ENCODE results near the gene ENPP3.
"Not testable (repeated sequence)": the region's sequence is repeated elsewhere in the genome, so short reads cannot be mapped to it uniquely, and the experiment has no call there.

The ENPP3 gene

DNA sequence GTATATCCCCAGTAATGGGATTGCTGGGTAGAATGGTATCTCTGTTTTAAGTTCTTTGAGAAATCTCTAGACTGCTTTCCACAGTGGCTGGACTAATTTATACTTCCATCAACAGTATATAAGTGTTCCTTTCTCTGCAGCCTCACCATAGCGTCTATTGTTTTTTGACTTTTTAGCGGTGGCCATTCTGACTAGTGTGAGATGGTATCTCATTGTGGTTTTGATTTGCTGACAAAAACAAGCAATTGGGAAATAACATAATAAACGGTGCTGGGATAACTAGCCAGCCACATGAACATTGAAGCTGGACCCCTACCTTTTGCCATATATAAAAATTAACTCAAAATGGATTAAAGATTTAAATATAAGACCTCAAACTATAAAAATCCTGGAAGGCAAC lies 49.9 kb downstream of the ENPP3 start:
- no peak for DNase-seq (ENCODE audit: low read depth)

DNA sequence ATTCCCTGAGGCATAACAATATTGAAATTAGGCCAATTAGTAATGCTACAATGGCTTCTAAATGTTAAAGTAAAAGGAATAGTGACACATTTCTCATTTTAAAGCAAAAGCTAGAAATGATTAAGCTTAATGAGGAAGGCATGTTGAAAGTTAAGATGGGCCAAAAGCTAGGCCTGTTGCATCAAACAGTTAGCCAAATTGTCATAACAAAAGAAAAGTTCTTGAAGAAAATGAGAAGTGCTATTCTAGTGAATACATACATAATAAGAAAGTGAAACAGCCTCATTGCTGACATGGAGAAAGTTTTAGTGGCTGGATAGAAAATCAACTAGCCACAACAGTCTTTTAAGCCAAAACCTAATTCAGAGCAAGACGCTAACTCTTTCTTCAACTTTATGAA lies 51.2 kb downstream of the ENPP3 start:
- DNase-seq (ENCODE audit: low read depth), result no peak

DNA sequence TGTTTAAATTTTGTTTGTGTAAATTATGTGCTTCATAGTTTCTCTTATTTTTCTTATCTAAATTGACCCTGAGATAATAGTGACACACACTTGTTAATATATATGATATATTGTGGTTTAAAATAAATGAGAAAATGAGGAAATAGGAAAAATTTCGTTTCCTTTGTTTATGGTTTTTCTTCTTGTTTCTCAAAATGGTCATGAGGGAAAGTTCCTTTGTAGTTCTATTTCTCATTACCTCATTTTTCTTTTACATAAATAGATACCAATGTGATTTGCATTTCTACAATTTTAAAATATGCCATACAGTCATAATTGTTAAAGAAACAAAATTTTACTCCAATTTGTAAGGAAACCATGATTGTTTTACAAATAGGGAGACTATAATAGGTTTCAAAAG lies 54.9 kb downstream of the ENPP3 start:
- DNase-seq (ENCODE audit: low read depth), result no peak

DNA sequence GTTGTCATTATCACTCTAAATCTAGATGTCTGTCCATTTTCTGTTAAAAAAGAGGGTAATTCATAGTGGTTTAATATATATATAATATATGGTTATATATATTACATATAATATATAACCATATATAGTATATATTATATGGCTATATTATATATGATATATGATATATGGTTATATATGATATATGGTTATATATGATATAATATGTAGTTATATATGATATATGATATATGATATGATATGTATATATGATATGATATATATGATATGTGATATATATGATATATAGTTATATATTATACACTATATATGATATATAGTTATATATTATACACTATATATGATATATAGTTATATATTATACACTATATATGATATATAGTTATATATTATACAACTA lies 55.5 kb downstream of the ENPP3 start:
- no peak for DNase-seq (ENCODE audit: low read depth)

DNA sequence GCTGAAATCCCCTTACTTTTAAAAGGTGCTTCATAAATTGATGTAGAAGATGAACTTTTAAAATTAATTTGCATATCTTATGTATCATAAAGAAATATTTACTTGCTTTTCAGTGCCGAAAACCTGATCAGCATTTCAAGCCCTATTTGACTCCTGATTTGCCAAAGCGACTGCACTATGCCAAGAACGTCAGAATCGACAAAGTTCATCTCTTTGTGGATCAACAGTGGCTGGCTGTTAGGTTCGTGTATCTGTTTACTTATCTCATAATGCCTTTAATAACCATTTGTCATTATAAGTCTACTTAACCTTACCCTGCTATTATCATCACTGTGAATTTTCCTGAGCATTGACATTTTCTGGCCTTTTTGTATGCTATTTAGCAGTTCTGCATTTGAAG lies 56.3 kb downstream of the ENPP3 start:
- no peak for DNase-seq (ENCODE audit: low read depth)

DNA sequence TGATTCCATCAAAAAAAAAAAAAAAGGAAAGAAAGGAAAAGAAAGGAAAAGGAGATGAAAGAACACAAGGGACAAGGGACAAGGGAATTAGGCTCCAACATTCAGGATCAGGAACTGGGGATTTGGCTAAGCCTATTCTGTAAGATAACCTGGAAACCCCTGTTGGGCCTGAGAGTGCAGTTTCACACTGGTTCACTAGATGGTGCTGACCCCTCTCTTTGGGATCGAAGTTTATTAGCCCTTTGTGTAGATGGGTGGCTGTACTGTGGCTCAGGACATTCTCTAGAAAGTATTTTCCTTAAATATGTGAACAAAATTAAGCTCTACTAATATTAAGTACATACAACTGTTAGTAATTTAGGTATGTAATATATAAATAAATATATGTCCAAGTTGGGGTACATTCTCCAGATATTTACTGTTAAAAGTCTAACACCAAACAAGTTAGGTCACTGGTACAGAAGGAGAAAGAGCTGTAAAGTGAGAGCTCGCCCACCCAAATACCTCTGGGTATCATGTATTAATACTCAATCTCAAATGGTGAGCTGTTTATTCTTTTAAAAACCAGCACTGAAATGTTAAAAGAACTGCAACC lies 57.8 kb downstream of the ENPP3 start:
- DNase-seq (ENCODE audit: low read depth), result peak; percentile 40

DNA sequence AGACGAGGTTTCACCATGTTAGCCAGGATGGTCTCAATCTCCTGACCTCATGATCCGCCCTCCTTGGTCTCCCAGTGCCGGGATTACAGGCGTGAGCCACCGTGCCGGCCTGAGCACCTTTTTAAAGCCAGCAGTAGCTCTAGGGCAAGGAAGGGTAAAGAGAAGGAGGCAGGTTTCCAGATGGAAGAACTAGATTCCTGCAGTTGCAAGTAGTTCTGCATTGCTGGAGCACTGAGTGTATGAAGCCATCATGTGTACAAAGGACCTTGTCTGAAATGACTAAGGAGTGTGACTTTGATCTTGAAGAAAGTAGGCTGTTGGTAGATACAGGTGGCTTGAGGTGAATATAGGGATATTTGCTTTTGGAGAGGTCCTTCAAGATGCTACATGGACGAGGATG lies 59.9 kb downstream of the ENPP3 start:
- DNase-seq (ENCODE audit: low read depth), result no peak

DNA sequence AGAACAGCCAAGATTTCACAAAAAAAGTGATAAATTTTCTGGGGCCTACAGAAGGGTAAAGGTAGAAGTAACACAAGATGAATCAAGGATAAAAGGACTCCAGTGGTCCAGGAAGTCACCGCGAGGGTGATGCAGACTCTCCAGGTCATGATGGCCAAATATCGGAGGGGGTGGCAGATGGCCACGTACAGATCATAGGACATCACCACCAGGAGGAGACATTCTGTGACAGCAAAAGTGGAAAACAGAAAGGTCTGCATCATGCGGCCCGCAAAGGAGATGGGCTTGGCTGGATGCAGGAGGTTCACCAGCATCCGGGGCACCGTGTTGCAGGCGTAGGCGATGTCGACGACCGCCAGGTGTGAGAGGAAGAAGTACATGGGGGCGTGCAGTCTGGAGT lies 63.7 kb downstream of the ENPP3 start:
- not testable (repeated sequence) for DNase-seq (ENCODE audit: low read depth)

DNA sequence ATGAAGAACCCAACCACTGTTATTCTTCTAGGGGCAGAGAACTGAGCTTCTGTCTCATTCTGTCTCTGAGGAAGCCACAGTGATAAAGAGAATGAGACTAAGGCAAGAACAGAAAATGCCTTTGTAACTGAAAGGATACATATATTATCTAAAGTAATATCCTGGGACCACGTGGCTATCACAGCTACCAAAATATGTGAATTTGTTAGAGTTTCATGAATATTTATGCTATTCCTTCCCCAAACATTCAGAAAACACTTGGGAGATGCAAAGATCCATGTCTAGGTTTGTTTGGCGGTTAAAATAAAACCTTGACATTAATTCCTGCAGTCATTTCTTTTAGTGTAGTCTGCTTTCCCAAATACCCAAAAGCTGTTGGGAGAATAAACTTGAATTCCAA lies 66.8 kb downstream of the ENPP3 start:
- DNase-seq (ENCODE audit: low read depth), result not testable (repeated sequence)

DNA sequence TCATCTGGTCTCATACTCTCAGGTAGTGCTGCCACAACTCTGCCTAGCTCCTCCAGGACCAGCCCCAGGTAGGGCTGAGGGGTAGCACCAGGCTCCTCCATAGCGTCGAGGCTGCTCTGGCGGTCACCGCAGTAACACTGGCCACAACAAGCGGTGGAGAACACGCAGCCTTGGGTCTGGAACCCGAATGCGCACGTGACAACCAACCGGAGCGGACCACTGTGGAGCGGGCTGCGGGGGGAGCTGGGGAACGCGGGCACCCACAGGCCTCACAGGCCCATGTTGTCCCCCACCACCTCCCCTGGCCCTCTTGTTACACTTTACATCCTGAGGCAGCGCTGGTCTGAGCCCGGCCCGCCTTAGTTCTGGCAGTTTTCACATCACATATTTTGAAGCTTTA lies 73.8 kb downstream of the ENPP3 start, which contains the start of gene CTAGE9:
Gene CTAGE9 (minus strand): TSS at position 101 of the 400 bp plus-strand sequence. CDS start 0 bp downstream, at position 101.
- not testable (repeated sequence) for DNase-seq (ENCODE audit: low read depth)

DNA sequence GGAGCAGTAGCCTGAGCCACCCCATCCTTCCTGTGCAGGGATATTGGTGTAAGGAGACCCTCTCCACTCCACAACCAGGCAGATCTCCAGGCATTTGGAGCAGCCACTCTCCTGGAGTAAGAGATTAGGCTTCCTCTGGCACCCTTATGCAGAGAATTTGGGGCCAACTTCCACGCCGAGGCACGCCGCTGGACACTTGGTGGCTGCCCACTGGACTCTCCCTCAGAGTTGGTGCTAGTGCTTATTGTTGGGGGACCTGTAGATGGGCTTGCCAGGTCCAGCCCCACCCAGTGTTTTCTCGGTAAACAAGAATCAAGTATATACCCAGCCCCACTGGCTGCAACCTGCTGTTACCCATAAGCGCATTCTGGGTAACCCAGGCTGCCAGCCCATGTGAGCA lies 78.5 kb downstream of the ENPP3 start:
- not testable (repeated sequence) for DNase-seq (ENCODE audit: low read depth)

DNA sequence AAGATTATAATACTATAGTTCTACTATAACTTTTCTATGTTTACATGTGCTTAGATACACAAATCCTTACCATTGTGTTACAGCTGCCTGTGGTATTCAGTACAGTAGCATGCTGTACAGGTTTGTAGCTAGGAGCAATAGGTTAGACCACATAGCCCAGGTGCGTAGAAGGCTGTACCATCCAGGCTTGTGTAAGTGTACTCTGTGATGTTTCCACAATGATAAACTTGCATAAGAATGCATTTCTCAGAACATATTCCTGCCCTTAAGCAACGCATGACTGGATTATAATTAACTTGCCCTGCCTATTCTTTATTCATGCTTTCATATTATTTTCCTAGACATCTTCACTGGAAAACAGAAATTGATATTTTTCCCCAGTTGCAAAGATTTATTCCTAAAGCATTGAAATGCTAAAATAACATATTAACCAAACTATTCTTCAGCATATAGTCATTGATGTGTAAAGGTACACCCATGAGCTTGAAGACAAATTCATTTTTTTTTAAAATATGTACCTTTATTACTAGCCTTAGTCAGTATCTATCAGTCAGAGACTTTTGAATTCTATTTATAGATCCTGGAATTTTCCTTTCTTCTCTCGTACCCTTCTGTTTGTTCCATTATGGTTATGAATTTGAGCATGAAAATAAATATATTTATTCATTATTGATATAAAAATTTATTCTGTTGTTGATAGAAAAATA lies 80.9 kb downstream of the ENPP3 start:
- no peak for DNase-seq (ENCODE audit: low read depth)

DNA sequence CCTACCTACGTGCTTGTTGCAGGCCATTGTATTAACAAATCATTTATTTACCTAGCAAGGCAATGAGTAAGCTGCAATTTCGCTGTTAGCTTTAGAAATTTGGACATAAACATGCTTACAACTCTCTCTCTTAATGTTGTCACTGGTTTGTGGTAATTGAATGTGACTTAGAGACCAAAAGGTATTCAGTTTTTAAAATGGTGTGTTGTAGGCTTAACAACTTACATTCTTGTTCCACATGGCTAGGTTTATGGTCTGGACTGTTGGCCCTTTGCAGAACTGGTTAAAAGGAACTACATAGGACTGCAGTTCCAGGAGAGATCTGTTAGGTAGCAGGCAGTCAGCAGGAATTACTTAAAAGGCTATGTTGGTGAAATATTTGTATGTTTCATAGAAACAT lies 84.1 kb downstream of the ENPP3 start:
- no peak for DNase-seq (ENCODE audit: low read depth)

DNA sequence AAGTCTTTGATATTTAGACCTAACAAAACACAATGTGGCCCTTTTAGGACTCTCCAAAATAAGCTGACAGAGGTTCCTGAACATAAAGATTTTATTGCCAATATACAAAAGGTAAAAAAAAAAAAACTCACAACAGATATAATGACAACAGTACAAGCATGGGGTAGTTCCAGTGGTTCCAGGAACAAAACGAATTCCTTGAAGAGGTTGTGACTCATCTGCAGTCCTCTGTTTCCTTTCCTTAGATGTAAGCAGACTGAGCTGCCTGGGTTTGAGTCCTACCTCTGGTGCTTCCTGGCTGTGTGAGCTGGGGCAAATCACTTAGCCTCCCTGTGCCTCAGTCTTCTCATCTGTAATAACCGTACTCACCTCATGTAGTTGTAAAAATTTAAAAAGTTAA lies 87.0 kb downstream of the ENPP3 start:
- no peak for DNase-seq (ENCODE audit: low read depth)

DNA sequence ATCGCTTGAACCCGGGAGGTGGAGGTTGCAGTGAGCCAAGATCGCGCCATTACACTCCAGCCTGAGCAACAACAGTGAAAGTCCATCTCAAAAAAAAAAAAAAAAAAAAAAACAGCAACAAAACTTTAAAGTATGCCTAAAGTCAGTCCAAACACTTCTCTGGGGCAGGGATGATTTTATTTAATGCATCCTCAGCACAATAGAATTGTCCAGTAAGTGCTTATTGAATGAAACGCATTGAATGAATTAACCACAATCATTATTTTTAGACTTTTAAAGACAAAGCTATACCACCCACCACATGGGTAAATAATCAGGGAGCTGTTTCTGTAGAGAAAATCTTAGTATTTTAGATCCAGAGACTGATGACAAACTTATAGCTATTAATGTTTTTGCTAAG lies 90.4 kb downstream of the ENPP3 start:
- DNase-seq (ENCODE audit: low read depth), result no peak

DNA sequence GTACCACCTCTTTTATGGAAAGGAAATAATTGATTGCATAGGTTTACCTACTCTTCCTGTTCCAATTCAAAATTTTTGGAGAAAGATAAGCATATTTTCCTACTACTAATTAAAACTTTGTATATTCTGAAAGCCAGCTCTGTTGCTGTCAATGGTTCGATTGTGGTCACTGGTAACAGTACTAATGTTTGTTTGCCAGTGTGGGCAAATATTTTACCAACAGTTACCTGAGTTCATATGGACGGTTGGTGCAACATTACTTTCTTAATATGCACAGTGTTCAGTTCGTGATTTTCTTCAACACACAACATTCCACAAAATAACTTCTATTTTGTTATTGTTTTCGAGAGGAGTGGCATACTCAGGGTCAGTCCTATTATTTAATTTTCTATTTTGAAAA lies 90.8 kb downstream of the ENPP3 start:
- no peak for DNase-seq (ENCODE audit: low read depth)

DNA sequence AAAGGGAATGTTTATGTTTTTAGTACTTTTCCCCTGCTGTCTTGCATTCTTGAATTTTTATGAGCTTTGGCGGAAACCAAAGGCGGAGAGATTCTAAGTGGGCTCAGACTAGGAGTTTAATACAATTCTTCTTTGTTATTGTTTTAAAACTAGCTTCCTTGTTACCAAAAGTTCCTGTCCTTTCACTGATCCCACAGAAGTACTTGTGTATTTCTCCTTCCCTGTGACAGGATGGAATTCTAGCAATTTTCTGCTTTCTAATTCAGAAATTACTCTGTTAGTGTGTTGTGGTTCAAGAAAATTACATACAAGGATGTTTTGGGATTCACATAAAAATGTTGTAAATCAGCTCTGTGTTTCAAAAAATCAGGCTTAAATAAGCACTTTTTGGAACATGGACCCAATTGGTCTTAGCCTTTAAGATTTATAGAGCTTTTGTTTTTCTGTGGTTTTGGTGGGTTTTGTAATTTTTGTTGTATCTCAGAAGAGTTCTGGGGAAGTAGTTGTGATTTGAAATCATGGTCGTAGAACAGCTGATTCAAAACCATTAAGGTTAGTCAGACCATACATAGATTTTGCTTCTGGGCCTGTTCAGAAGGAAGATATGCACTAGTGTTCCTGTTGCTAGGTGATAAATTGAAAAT lies 91.3 kb downstream of the ENPP3 start:
- DNase-seq (ENCODE audit: low read depth), result peak; percentile 10

DNA sequence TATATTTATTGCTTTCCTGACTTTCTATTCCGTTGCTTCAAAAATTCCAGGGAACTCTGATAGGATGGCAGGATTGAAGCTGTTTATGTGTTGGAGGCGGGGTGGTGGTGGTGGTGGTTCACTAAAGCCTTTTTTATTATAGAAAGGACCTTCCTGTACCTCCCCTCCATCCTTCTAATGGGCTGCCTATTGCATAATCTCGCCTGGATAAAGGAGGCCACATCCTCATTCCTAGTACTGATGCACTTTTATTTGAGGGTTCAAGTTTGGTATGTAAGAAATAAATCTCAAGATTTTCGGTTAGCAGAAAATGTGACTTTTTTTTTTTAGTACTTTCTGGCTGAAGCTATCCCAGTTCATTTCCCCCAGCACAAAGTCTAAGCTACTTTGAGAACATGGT lies 92.4 kb downstream of the ENPP3 start:
- DNase-seq (ENCODE audit: low read depth), result no peak

DNA sequence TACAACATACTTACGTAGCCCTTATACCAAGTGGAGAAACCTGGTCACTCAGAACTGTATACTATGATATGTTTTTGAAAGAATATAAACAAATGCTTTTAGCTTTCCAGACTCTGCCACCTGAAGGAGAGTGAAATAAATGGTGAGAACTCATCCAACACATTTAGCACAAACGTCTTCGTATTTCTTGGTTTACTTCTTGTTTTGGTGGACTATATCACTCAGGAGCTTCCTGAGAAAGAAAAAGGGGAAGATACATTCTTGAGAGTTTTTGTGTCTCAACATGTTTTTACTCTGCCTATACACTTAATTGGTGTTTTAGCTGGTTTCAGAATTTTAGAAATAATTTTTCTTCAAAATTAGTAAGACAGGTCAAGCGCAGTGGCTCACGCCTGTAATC lies 93.2 kb downstream of the ENPP3 start:
- DNase-seq (ENCODE audit: low read depth), result no peak

DNA sequence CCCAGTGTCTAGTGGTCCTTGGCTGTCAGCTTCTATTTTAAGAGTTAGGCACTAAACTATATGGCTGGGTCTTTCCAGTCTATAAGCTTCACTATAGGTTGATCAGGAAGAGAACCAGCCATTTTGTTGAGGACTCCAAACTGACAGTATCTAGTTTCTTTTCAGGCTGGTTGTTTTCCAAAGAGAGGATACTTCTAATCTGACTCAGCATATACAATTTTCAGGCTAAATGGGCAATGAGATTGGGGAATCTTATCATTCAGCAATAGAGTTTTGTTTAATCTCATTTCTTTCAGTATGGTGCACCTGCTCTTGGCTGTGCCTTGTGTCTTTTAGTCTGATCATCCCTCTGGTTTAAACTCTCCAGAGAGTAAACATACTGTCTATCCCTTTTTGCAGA lies 94.1 kb downstream of the ENPP3 start:
- DNase-seq (ENCODE audit: low read depth), result no peak

DNA sequence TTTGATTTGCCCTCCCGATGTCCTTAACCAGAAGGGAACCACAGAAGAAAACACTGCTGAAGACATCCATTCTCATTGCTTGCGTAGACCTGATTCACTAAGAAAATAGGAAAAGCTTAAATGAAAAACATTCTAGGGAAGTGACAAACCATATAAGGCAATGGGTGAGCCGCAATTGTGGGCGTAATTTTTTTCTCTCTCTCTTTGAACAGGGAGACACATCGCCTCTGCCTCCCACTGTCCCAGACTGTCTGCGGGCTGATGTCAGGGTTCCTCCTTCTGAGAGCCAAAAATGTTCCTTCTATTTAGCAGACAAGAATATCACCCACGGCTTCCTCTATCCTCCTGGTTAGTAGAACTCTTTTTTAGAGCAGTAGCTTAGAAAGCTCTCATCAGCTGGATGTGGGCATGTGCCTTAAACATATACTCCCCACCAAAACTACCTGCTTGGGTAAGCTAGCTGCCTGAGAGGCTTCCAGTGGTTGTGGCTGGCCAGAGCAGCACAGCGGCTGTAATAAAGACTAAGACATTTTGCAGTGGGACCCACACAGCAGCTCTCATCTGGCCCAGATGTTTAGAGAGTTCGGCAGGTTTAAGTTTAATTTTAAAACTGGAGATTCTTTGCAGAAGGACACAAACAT lies 96.4 kb downstream of the ENPP3 start:
- DNase-seq (ENCODE audit: low read depth), result peak; percentile 12

DNA sequence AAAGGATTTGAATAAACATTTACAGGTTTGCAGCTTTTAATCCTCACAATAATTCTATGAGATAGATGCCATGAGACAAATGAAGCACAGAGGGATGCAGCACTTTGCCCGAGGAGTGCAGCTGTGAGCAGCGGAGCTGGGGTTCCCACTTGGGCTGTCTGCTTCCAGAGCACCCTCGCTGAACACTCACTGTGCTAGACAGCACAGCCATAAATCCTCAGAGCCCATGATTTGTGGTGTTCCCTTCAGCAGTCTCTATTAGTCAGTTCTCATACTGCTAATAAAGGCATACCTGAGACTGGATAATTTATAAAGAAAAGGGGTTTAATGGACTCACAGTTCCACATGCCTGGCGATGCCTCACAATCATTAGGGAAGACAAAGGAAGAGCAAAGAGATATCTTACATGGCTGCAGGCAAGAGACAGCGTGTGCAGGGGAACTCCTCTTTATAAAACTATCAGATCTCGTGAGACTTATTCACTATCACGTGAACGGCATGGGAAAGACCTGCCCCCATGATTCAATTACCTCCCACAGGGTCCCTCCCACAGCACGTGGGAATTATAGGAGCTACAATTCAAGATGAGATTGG lies 99.0 kb downstream of the ENPP3 start:
- no peak for DNase-seq (ENCODE audit: low read depth)

DNA sequence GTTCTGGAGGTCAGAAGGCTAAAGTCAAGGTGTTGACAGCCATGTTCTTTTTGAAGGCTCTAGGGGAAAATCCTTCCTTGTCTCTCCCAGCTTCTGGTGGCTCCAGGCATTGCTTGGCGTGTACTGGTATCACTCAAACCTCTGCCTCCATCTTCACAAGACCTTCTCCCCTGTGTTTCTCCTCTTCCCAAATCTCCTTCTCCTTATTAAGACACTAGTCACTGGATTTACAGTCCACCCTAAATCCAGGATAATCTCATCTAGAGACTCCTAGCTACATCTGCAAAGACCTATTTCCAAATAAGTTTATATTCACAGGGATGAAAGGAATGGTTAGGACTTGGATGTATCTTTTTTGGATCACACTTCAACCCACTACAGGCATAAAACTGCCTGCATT lies 99.7 kb downstream of the ENPP3 start:
- no peak for DNase-seq (ENCODE audit: low read depth)
